Kidney epithelial cell (primary cell): ENCODE results near the gene CAPN15. TPM values are rescaled to one million over a fixed set of nuclear protein-coding genes. Genes with fewer than 3 reads are reported as not detected.

Experiments
- DNase-seq: peaks from one replicate; pipeline ENCODE4 v3.0.0-alpha.2; 2010; ENCODE audit warnings: low read depth
- H3K27me3 ChIP-seq: 2 replicates; pipeline ENCODE4 v1.6.0; 2011; ENCODE audit warnings: low read length; ENCODE audit not compliant: control insufficient read depth, insufficient read depth
- H3K36me3 ChIP-seq: 2 replicates; pipeline ENCODE4 v1.5.1; 2011; ENCODE audit warnings: low read length; ENCODE audit not compliant: control insufficient read depth, insufficient read depth
- H3K4me3 ChIP-seq: 2 replicates; pipeline ENCODE4 v1.5.1; 2011; ENCODE audit warnings: low read depth, mild to moderate bottlenecking, control low read depth, low read length
- total RNA-seq: library from RNA; depleted of rRNA; stranded (reverse); fragments of >200 nt; gene quantifications from 2 replicates; pipeline ENCODE4 v1.2.3, GENCODE V29; 2015
- TF ChIP-seq, protein P1 (sequence below): IDR thresholded peaks from 2 replicates; pipeline ENCODE4 v1.5.1; 2011; ENCODE audit warnings: mild to moderate bottlenecking, moderate library complexity, low read length, control low read depth, inconsistent platforms; ENCODE audit not compliant: insufficient read depth, poor library complexity, severe bottlenecking

Gene CAPN15
- total RNA-seq, 1 donor from 2014 or later, result 47.1 TPM

DNA sequence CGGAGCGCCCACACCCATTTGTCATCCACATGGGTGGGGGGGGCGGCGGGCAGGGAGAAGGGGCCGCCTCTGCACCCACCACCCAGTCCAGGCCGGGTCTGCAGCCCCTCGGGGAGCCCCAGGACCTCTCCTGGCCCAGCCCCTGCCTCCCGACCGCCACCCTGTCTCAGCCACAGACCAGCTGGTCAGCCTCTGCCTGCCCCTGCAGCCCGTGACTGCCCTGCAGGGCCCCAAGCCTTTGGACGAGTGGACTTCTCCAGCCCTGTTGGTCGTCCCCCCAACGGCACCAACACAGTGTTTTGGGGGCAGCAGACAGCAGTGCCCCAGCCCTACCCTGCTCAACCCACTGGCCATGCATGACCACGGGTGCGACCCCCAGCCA, 33.9 kb downstream of the CAPN15 start:
- H3K27me3 ChIP-seq, result peaks cover 69% of the 10 kb centered on the region
- TF ChIP-seq, protein P1, sequence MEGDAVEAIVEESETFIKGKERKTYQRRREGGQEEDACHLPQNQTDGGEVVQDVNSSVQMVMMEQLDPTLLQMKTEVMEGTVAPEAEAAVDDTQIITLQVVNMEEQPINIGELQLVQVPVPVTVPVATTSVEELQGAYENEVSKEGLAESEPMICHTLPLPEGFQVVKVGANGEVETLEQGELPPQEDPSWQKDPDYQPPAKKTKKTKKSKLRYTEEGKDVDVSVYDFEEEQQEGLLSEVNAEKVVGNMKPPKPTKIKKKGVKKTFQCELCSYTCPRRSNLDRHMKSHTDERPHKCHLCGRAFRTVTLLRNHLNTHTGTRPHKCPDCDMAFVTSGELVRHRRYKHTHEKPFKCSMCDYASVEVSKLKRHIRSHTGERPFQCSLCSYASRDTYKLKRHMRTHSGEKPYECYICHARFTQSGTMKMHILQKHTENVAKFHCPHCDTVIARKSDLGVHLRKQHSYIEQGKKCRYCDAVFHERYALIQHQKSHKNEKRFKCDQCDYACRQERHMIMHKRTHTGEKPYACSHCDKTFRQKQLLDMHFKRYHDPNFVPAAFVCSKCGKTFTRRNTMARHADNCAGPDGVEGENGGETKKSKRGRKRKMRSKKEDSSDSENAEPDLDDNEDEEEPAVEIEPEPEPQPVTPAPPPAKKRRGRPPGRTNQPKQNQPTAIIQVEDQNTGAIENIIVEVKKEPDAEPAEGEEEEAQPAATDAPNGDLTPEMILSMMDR, result no peak
- H3K36me3 ChIP-seq, result no peaks in the 10 kb centered on the region
- no peak overlapping the region for H3K4me3 ChIP-seq
- no peak for DNase-seq

DNA sequence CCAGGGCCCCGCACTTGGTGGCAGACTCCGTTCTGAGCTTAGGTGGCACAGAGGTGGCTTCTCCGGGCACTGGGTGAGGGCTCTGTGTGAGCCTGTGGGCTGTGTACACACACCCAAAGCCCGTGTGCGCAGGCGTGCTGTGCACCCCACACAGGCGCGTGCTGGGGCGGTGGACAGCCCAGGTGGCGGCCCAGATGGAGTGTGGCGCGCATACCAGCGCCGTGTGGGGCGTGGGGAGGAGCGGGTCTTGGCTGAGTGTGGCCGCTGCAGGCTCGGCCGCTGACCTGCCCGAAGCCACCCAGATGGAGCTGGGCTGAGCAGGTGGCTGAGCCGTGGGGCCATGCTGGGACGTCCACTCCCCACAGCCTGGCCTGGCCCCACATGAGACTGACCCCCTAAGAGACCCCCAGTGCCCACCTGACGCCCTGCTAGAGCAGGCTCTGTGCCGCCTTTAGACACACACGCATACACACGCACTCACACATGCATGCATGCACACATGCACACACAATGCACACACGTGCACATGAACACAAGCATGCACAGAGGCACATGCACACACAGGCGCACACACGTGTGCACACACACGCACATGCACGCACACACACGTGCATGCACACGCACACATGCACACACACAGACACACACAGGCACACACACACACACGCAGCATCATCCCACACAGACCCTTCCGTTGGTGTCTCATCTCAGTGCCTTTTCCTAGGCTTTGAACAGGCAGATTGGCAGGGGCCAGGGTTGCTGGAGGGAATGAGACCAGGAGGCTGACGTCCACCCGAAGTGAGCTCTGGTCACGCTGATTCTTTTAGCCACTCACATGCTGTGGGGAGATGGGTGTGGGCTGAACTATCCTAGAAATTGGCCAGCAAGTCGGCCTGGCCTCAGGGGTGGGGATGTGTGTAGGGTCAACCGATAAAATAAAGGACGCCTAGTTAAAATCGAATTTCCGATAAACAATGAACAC, 34.7 kb downstream of the CAPN15 start:
- H3K4me3 ChIP-seq, result no peak overlapping the region
- no peak for DNase-seq
- H3K27me3 ChIP-seq, result peaks cover 61% of the 10 kb centered on the region
- TF ChIP-seq, protein P1, result no peak
- H3K36me3 ChIP-seq, result no peaks in the 10 kb centered on the region

DNA sequence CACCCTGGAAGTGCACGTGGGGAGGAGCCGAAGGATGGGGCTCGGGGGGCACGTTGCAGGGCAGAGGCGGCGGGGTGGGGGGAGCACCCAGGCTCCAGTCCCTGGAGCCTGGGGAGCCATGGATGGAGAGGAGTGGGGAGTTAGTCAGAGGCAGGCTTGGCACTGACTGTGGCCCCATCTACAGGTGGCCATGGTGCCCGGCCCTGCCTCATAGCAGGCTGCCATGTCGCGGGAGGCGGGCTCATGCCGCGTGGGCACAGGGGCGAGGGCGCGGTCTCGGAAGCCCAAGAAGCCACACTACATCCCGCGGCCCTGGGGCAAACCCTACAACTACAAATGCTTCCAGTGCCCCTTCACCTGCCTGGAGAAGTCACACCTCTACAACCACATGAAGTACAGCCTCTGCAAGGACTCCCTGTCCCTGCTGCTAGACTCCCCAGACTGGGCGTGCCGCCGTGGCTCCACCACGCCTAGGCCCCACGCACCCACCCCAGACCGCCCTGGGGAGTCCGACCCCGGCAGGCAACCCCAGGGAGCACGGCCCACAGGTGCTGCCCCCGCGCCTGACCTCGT, 35.6 kb downstream of the CAPN15 start:
- DNase-seq, result no peak
- TF ChIP-seq, protein P1, result no peak
- Histone ChIP-seq H3K36me3 (no peaks in the 10 kb centered on the region), H3K4me3 (no peak overlapping the region), H3K27me3 (peaks cover 52% of the 10 kb centered on the region)

GRCh38 chr16:564690-565418, 37.3 kb downstream of the CAPN15 start:
- no peak for DNase-seq
- Histone ChIP-seq H3K36me3 (no peaks in the 10 kb centered on the region), H3K4me3 (no peak overlapping the region), H3K27me3 (peaks cover 35% of the 10 kb centered on the region)
- TF ChIP-seq, protein P1, result no peak

DNA sequence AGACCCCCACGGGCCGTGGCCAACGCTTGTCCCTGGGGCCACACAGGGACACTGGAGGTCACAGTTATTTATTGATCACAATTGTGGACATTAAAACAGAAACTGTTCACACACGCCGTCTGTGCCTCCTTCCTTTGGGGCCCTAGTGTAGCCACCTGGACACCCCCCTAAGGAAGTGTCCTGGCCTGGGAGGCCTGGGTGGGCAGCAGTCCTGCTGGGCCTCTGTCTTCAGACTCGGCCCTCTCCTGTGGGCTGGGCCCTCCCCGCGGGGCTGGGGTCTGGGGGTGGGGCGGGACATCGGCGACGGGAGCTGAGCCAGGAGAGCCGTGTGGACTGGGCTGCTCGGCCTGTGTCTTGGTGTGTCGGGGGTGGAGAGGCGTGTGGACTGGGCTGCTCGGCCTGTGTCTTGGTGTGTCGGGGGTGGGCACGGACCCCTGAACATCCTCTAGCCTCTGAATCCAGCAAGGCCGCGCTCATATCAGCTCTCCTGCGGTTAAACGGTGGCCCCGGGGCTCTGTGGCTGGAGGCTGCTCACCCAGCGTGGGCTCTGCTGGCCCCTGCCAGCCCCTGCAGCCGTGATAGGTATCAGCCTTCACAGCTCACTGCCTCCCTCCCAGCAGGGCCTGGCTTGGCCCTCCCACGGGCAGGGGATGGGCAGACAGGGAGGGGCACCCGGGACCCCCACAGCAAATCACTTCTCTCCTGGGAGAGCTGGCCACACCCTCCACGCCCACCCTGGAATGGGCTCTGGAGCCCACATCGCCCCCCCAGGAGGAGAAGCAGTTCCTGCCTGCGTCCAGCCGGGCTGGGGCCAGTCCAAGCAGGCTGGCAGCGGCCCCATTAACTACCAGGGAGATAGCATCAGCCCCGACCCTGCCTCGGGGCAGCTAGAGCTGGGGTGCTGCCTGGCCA, 38.2 kb downstream of the CAPN15 start:
- DNase-seq, result no peak
- Histone ChIP-seq H3K4me3 (no peak overlapping the region), H3K36me3 (no peaks in the 10 kb centered on the region), H3K27me3 (peaks cover 32% of the 10 kb centered on the region)
- TF ChIP-seq, protein P1, result no peak
